GM10248 (cell line): Measurements from ENCODE around the gene AKR1C2.
"Not testable (repeated sequence)": the region's sequence is repeated elsewhere in the genome, so short reads cannot be mapped to it uniquely, and the experiment has no call there.

Experiments used
- CTCF ChIA-PET: fragments of 300-600 bp; sonication (Branson Sonifier 250); formaldehyde crosslinking; extraction: SDS; loops from one replicate; lab custom pipeline; 2021; ENCODE audit warnings: antibody characterized with exemption; lab: Yijun Ruan, JAX
- POLR2A ChIA-PET: fragments of 350-650 bp; sonication (Branson Sonifier 250); formaldehyde crosslinking; extraction: SDS; loops from one replicate; lab custom pipeline; 2020; ENCODE audit warnings: antibody characterized with exemption; lab: Yijun Ruan, JAX
- DNase-seq: peaks from one replicate; pipeline ENCODE4 v3.0.0; 2012; ENCODE audit errors: extremely low spot score
- CTCF ChIP-seq: IDR thresholded peaks from 2 replicates; pipeline ENCODE4 v1.5.1; 2012; ENCODE audit warnings: mild to moderate bottlenecking, low read depth; ENCODE audit errors: extremely low read depth, missing control alignments, control extremely low read depth

Gene AKR1C2

DNA sequence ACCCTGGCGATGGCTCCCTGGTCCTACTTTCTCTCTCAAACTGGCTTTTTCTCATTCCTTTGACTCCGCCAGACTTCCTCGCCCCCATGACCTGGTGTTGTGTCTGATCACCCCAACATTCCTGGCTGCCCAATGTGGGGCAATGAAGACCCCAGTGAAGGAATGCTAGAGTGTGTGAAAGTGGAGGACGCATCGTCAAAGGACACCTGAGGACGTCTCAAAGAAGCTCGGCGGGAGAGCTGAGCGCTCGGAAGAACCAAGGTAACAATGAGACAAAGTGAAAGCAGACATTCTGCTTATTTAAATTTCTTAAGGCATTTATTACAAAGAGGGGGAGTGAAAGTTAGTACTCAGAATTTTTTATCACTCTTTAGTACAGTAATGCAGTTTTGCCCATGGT is 31.7 kb upstream of the AKR1C2 start:
- POLR2A ChIA-PET = no interaction called here
- no peak for TF ChIP-seq CTCF
- DNase-seq = no peak
- CTCF ChIA-PET = no interaction called here

DNA sequence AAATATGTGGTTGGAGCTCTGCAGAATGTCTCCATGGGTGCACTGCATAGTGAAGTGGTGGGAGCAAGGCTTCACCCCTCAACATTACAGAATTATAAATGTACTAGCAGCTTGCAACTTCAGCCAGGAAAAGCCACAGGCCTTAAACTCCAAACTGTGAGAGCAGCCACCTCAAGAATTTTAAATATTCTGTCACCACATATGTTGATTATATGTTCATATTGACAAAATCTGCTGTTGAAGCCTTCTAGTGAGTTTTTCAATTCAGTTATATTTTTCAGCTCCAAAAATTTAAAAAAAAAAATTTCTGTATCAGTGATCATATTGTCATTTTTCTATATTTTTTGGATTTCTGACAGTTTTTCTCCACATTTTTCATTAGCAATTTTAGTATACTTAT is 30.9 kb upstream of the AKR1C2 start:
- ChIA-PET CTCF (no interaction called here), POLR2A (no interaction called here)
- no peak for DNase-seq
- no peak for TF ChIP-seq CTCF

DNA sequence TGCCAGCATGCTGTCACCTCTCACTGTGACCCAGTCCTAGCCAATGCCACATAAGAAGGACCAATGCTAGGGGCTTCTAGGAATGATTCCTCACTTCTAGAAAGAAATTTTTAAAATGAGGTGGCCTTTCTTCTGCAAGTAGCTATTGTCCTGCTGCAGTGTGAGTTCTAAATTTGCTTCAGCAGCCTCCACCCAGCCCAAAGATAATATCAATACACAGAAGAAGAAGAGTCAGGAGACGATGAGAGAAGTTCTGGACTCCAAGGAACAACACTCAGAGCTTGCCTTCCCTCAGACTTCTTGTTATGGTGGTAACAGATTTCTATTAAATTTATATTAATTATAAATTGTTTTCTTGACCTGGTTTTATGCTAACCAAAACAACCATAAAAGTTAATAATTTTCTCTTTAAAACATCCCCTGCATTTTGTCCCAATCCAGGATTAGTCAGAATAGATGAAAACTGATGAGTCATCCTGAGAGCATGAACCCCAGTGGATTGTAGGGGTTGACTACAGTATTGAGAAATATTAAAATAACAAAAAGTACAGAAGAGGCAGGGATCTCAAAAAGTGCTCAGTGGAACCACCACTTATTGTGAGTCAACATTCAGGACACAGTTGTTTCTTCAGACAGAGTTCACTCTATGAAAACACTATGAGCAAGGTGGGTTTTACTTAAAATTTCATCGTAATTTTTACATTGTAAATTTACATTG is 29.6 kb upstream of the AKR1C2 start:
- TF ChIP-seq CTCF = no peak
- no peak for DNase-seq
- ChIA-PET POLR2A (no interaction called here), CTCF (no interaction called here)

GRCh38 chr10:5032444-5032843 is 28.8 kb upstream of the AKR1C2 start:
- POLR2A ChIA-PET, DNase-seq: not testable (repeated sequence)
- CTCF ChIA-PET = interaction anchor here (1.4 kb wide), 1 partner anchor 182 kb away, joined by 4 read pairs; no protein-coding TSS in a partner anchor

DNA sequence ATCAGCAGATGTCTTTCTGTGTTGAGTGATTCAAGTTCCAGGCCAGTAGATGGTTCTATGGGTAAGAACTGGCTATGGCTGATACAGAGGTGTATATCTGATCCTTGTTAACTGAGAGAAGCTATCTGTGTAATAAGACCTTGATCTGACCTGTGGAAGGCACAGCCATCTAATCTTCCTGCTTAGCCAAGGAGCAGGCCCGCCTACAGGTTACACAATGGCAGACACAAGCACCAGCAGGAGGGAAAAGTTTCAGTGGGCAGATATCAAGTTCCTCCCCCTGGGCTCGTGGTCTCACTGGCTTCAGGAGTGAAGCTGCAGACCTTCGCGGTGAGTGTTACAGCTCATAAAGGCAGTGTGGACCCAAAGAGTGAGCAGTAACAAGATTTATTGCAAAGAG is 27.9 kb upstream of the AKR1C2 start:
- POLR2A ChIA-PET = not testable (repeated sequence)
- CTCF ChIA-PET = interaction anchor here (1.4 kb wide), 1 partner anchor 182 kb away, joined by 4 read pairs; no protein-coding TSS in a partner anchor

DNA sequence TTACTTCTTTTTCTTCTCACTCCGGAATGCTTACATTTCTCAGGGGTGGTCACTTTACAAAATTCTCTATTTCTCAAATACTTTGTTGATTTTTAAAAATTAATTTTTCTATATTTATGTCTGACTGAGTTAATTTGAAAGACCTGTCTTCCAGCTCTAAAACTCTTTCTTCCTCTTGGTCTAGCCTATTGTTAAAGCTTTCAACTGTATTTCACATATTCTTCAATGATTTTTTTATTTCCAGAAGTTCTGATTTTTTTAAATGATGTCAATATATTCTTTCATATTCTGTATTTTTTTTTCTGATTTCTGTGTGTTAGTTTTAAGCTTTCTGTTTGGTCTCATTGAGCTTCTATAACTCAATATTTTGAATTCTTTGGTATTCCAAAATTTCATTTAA is 27.3 kb upstream of the AKR1C2 start:
- POLR2A ChIA-PET = no interaction called here
- no peak for TF ChIP-seq CTCF
- CTCF ChIA-PET = no interaction called here
- DNase-seq = no peak

More for the DNA sequence above, 27.9 kb upstream of the AKR1C2 start:
- DNase-seq = not testable (repeated sequence)

GRCh38 chr10:5025461-5025881 is 21.8 kb upstream of the AKR1C2 start:
- DNase-seq, POLR2A ChIA-PET, CTCF ChIA-PET: not testable (repeated sequence)

GRCh38 chr10:5023177-5023805 is 19.6 kb upstream of the AKR1C2 start:
- TF ChIP-seq CTCF = no peak
- ChIA-PET CTCF (interaction anchor here (1.0 to 1.1 kb wide), 2 partner anchors 12 to 20 kb away, joined by 3 read pairs; no protein-coding TSS in a partner anchor), POLR2A (no interaction called here)
- DNase-seq = no peak

GRCh38 chr10:5021624-5022290 is 18.1 kb upstream of the AKR1C2 start:
- CTCF ChIA-PET = interaction anchor here (1.0 kb wide), 1 partner anchor 19 kb away, joined by 3 read pairs; no protein-coding TSS in a partner anchor
- POLR2A ChIA-PET, DNase-seq: not testable (repeated sequence)

GRCh38 chr10:5019770-5020612 is 16.3 kb upstream of the AKR1C2 start:
- POLR2A ChIA-PET, DNase-seq, CTCF ChIA-PET: not testable (repeated sequence)

DNA sequence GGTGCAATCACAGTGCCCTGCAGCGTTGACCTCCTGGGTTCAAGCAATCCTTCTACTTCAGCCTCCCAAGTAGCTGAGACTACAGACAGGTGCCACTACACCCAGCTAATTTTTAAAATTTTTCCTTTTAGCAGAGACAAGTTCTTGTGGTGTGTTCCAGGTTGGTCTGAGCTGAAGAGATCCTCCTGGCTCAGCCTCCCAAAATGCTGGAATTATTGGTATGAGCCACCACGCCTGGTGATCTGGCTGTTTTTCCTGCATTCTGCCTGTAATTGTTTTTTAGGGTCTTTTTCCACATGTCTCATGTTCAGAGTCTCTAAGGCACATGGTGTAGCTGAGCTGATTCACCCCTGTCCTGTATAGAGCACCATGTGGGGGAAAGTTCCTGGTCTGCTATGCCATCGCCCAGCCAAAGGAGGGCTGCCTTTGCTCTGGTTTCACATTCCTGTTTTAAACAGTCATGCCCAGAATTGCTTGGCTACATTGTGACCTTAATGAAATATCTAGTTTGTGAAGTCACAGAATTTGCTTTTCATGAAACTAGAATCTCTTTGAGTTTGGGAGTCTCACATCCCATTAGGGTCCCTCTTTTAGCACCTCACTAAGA is 15.1 kb upstream of the AKR1C2 start:
- CTCF ChIA-PET, DNase-seq, POLR2A ChIA-PET: not testable (repeated sequence)
